ENCODE results near the gene LRRC17. TPM values are rescaled to one million over a fixed set of nuclear protein-coding genes. Genes with fewer than 3 reads are reported as not detected.

Gene LRRC17
- total and polyA plus RNA-seq, 9 of the 15 experiments (the other 6 are each of a cell fraction or from before 2014, with no cell fraction given): 0.03 to 0.18 (median 0.12) TPM; not detected in 5

DNA sequence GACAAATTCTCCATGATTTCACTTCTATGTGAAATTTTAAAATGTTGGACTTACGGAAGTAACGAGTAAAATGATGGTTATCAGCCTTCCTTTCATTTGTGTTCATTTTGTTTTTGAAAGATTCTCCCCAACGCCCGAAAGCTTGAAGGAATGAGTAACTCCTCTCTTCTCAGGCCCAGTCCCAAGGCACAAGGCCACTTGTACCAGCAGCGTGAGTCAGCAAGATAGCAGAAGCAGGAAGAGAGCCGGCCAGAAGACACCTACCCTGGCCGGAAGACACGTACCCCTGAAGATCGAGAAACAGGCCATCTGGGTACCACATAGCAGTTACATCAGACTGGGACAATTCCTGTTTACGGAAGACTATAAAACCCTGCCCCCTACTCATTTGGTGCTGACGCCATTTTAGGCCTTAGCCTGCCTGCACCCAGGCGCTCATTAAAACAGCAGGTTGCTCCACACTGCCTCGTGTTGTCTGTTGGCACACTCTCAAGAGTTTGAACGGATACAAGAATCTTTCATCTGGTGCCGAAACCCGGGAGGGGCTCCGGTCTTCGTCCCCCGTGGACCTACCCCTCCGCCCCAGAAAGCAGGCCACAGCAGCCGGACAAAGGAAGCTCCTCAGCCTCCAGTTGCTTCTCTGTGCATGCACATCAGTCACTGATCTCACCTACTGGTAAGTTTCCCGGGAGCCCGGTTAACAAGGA is 60.4 kb downstream of the LRRC17 start (continued):
- TF ChIP-seq, protein P1, sequence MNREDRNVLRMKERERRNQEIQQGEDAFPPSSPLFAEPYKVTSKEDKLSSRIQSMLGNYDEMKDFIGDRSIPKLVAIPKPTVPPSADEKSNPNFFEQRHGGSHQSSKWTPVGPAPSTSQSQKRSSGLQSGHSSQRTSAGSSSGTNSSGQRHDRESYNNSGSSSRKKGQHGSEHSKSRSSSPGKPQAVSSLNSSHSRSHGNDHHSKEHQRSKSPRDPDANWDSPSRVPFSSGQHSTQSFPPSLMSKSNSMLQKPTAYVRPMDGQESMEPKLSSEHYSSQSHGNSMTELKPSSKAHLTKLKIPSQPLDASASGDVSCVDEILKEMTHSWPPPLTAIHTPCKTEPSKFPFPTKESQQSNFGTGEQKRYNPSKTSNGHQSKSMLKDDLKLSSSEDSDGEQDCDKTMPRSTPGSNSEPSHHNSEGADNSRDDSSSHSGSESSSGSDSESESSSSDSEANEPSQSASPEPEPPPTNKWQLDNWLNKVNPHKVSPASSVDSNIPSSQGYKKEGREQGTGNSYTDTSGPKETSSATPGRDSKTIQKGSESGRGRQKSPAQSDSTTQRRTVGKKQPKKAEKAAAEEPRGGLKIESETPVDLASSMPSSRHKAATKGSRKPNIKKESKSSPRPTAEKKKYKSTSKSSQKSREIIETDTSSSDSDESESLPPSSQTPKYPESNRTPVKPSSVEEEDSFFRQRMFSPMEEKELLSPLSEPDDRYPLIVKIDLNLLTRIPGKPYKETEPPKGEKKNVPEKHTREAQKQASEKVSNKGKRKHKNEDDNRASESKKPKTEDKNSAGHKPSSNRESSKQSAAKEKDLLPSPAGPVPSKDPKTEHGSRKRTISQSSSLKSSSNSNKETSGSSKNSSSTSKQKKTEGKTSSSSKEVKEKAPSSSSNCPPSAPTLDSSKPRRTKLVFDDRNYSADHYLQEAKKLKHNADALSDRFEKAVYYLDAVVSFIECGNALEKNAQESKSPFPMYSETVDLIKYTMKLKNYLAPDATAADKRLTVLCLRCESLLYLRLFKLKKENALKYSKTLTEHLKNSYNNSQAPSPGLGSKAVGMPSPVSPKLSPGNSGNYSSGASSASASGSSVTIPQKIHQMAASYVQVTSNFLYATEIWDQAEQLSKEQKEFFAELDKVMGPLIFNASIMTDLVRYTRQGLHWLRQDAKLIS (CRISPR knock-in tag; IDR thresholded peaks at IDR 0.05): peak; percentile 76
- TF ChIP-seq HMGN3 (IDR thresholded peaks at IDR 0.05; ENCODE audit: borderline replicate concordance, extremely low read depth, insufficient read length, low read depth, low read length) (no peak), SP2 (IDR thresholded peaks at IDR 0.05; ENCODE audit: extremely low read depth, low read depth, low read length, poor library complexity, severe bottlenecking) (no peak), KHSRP (IDR thresholded peaks at IDR 0.05) (no peak), TAL1 (IDR thresholded peaks at IDR 0.05) (peak; percentile 31; the same call in 1 of the 2 replicates), TAF9B (IDR thresholded peaks at IDR 0.05; ENCODE audit: partially characterized antibody) (peak; percentile 89), CBX2 (IDR thresholded peaks at IDR 0.05; ENCODE audit: insufficient read depth, low read length, poor library complexity, severe bottlenecking) (no peak), ZNF263 (CRISPR knock-in tag; IDR thresholded peaks at IDR 0.05; ENCODE audit: borderline replicate concordance) (peak; percentile 47), SAFB (IDR thresholded peaks at IDR 0.05; ENCODE audit: borderline replicate concordance, low read depth, low read length) (no peak), PHF21A (IDR thresholded peaks at IDR 0.05; ENCODE audit: borderline replicate concordance, low read depth) (no peak), MTA1 (IDR thresholded peaks at IDR 0.05; ENCODE audit: borderline replicate concordance) (peak; percentile 65; the same call in 1 of the 2 replicates), CREM (IDR thresholded peaks at IDR 0.05; ENCODE audit: low read depth) (peak; percentile 87), LARP7 (IDR thresholded peaks at IDR 0.05) (no peak; the same call in 1 of the 2 replicates), FIP1L1 (IDR thresholded peaks at IDR 0.05; ENCODE audit: low read depth, low read length, poor library complexity, severe bottlenecking) (no peak), LEF1 (IDR thresholded peaks at IDR 0.05) (peak; percentile 74), ZNF184 (CRISPR knock-in tag; IDR thresholded peaks at IDR 0.05) (no peak), ILK (tag; IDR thresholded peaks at IDR 0.05; ENCODE audit: borderline replicate concordance, low read depth) (no peak), DPF2 (IDR thresholded peaks at IDR 0.05) (peak; percentile 85), GTF2E2 (tag; IDR thresholded peaks at IDR 0.05) (peak; percentile 97)
- TF ChIP-seq, protein P2, sequence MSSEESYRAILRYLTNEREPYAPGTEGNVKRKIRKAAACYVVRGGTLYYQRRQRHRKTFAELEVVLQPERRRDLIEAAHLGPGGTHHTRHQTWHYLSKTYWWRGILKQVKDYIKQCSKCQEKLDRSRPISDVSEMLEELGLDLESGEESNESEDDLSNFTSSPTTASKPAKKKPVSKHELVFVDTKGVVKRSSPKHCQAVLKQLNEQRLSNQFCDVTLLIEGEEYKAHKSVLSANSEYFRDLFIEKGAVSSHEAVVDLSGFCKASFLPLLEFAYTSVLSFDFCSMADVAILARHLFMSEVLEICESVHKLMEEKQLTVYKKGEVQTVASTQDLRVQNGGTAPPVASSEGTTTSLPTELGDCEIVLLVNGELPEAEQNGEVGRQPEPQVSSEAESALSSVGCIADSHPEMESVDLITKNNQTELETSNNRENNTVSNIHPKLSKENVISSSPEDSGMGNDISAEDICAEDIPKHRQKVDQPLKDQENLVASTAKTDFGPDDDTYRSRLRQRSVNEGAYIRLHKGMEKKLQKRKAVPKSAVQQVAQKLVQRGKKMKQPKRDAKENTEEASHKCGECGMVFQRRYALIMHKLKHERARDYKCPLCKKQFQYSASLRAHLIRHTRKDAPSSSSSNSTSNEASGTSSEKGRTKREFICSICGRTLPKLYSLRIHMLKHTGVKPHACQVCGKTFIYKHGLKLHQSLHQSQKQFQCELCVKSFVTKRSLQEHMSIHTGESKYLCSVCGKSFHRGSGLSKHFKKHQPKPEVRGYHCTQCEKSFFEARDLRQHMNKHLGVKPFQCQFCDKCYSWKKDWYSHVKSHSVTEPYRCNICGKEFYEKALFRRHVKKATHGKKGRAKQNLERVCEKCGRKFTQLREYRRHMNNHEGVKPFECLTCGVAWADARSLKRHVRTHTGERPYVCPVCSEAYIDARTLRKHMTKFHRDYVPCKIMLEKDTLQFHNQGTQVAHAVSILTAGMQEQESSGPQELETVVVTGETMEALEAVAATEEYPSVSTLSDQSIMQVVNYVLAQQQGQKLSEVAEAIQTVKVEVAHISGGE (CRISPR knock-in tag; IDR thresholded peaks at IDR 0.05): peak in 1 of 3 experiments; percentile 86; a peak in 2 of 6 replicates
